Kidney tubule cell (primary cell): Measurements from ENCODE around the gene RAB35.

Source experiments
- DNase-seq: peaks from one replicate; pipeline ENCODE4 v3.0.0-alpha.2; 2018; ENCODE audit warnings: low spot score

Gene RAB35

DNA sequence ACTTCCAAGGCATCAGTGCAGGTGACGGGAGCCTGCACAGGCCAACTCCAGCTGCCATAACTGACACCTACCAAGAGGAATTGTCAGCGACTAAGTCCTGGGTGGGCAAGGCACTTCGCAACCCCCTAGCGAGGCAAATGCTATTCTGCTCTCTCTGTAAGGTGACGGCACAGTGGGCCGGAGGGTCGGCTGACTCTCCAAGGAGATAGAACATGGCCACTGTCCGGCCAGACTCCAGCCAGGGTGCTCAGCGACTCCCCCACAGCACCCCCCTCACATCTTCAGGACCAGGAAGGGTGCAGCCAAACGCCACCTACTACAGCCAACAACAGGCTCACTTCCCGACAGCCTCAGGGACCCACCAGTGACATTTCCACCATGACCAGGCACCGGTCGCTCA is 13.2 kb downstream of the RAB35 start:
- no peak for DNase-seq

DNA sequence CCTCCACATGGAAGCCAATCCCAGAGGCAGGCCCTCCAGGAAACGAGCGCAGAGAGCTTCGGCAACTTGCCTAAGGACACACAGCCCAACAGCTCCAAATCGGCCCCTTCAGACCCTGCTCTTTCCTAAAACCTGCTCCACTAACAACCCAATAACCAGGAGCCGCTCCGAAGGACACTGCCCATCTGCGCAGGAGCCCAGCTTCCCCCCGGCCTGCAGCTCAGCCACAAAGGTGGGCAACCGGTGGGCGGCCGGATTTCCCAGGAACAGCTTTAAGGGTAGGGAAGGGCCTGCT is 13.6 kb downstream of the RAB35 start:
- no peak for DNase-seq

GRCh38 chr12:120102189-120103043 is 14.1 kb downstream of the RAB35 start:
- no peak for DNase-seq

- DNase-seq, result peak; percentile 42
Observed at GRCh38 chr12:120101617-120102016, 14.9 kb downstream of the RAB35 start.

DNA sequence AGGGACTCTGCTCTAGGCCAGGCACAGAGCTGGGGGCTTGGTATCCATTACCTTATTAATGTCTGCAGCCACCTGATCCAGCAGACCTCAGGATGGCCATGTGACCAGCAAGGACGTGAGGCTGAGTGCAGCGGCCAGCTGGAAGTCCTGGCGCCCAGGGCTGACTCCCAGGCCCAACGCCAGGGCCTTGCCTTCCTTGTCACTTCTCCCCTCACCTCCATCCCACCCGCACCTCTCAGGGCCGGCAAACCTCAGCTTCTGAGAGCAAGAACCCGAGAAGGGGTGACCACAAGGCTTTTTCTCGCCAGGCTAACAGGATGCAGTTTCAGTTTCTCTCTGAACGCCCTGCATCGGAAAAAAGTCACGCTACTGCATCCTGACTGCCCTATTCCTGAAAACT is 15.4 kb downstream of the RAB35 start:
- DNase-seq, result no peak

- DNase-seq, result peak; percentile 55
Observed at GRCh38 chr12:120100630-120101029, 15.9 kb downstream of the RAB35 start.

DNA sequence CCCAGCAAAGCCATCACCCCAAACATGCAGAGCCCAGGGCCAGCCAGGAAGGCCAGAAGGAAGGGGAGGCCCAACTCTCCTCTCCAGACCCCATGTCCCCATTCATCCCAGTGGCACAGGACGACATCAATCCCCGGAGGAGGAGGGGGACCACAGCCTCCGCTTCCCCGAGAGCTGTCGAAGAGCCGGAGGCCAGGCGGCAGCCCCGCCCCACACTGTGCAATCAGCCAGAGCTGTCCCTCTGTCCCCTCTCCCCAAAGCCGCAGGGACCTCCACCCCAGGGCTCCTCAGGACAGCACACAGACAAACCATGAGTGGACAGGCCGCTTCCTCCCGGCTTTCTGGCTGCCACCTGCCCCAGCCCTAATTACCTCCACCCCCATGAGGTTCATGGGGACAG is 16.8 kb downstream of the RAB35 start:
- no peak for DNase-seq

DNA sequence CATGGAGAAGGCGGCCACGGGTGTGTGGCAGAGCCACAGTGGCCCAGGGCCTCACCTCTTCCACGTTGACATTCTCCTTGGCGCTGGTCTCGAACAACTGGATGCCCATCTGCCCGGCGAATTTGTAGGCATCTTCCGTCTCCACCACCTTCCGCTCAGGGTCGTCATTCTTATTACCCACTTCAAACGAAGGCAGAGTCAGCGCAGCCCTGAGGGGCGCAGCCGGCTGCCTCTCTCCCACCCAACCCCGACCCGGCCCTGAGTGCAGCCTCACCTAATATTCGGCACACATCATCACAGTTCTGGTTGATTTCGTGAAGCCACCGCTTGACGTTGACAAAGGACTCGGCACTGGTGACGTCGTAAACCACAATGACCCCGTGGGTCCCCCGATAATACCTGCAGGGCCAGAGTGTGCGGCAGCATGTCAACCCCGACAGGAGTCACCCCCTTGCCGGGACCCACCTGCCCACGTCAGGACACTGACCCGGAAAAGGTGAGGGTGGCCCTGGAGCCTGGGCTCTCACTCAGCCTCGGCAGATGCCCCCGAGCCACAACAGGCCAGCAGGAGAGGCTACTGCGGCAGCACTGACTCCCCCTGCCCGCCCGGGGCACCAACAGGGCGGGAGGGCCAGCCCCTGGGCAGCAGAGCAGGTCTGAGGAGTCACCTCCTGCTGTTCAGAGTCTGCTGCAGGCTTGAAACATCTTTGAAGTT is 17.6 kb downstream of the RAB35 start:
- DNase-seq, result no peak

DNA sequence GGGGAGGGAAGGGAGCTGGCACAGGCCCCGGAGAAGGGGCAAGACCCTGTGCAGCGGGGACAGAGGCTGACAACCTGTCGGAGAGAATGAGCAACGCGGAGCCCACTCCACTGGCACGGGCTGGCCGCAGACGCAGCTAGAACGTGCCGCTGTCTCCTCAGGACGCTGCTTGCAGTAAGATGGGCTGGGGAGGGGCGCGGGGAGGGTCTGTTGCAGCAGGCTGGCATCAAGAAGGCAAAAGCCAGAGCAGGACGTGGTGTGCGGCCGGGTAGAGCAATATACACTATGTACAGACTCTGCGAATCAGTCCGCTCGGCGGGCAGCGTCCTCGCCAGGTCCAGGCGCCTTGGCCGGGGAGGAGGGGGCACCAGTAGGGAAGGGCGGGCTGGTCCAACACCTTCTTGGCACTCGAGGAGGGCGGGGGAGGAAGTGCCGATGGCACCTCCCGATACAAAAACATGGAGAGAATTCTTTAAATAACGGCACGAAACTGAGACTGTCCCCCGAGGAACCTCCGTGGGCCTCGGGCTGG is 19.8 kb downstream of the RAB35 start:
- DNase-seq, result no peak

DNA sequence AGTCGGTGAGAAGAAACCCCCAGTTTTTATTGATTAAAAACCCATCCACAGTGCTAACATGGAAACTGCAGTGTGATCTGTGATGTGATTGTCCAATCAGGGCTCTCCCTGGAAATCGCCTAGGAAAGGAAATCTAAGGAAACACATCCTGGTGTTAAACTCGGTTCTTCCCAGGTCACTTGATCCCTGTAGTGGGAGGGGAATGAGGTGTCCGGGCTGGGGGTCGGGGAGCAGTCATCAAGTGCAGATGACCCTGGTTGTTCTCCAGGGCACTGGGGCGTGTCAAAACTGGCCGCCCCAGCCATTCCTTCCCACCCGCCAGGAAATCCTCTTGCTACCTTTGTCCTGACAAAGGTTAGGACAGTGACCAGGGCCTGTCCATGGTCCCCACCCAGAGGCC is 20.8 kb downstream of the RAB35 start:
- DNase-seq, result peak; percentile 37

GRCh38 chr12:120095331-120095730 is 21.2 kb downstream of the RAB35 start:
- DNase-seq, result no peak

DNA sequence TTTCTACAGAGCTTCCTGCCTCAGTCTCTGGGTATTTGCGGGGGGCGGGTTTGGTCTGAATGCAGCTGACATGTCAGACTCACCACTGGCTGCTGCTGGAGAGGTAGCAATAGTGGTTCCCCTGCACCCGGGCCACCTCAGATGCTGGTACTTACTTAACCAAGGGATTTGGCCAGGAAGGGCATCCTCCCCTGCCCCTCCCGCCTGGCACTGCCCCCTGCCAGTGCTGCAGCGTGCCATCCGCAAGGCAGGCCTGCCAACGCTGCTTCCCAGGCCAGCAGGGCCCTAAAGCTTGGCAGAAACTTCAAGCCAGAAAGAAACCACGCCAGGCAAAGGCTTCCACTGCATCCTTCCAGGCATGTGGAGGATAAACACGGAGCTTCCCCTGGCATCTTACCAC is 22.1 kb downstream of the RAB35 start:
- no peak for DNase-seq

DNA sequence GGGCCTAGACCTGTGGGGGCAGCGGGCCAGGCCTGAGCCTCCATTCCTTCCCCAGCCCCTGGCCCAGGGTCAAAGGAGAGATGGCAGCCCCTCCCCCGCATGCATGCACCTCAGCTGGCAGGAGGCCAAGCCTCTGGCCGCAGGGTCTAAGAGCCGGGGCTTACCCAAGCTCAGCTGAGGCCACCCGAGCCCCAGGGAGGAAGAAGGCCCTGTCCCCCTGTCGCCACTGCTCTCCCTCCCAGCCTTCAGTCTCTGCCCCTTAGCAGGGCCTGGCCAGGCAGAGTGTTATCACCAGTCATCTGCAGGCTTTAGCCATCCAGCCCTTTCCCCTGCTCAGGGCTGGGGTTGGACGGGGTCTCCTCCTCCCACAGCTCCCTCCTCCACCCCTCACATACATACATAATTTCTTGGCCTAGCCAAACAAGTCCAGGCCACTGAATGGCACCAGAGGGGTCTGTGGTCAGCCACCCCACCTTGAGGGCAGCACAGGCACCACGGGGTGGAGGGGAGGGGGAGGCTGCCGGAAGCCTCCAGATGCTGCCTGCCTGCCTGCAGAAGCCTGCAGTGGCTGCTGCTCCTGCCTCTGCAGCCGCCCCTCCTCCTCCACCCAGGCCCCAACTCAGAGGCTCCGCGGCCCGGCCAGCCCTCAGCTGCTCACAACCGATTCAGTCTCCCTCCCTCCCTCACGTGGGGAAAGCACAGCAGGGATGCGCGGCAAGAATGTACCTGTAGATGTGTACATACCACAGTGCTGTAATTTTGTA is 22.8 kb downstream of the RAB35 start:
- DNase-seq, result no peak

DNA sequence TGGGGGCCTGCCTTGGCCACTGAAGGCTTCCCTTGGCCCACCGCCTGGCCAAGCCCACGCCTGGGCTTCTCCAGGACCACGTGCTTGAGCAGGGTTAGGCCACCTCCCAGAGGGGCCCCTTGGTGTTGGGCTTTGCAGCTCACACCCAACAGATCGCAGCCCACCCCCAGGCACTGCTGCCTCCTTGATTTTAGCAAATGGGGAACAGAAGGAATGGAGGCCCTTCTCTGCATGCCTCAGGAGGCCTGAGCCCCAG is 23.3 kb downstream of the RAB35 start:
- DNase-seq, result no peak

DNA sequence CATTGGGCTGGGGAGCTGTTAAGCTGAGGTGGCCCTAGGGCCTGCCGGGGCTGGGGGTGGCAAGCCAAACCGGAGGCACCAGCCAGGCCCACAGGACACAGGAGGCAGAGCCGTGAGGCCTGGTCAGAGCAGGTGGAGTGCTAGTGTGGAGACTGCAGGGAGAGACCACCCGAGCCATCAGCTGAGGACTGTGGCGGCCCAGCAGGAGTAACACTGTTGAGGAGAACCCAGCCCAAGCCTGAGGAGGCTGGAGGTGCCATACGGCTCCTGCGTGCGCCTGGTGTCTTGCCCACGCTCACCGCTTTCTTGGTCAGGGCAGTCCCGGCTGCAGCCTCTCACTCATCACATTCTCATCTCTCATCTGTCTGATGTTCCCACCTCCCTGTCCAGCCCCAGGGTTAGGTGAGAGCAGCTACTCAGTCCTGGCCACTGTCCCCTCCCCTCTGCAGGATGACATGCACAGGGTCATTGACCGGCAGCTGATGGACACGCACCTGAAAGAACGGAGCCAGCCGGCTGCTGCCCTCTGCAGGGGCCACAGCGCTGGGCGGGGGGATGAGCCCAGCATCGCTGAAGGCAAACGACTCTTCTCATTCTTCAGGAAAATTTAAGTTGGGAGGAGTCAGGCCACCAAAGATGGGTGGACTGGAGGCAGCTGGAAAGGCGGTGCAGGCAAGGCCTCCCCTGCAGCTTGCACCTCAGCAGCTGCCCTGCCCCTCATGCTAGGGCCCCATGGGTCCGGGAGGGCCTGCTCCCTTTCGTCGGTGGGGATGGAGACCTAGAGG is 23.8 kb downstream of the RAB35 start:
- no peak for DNase-seq

DNA sequence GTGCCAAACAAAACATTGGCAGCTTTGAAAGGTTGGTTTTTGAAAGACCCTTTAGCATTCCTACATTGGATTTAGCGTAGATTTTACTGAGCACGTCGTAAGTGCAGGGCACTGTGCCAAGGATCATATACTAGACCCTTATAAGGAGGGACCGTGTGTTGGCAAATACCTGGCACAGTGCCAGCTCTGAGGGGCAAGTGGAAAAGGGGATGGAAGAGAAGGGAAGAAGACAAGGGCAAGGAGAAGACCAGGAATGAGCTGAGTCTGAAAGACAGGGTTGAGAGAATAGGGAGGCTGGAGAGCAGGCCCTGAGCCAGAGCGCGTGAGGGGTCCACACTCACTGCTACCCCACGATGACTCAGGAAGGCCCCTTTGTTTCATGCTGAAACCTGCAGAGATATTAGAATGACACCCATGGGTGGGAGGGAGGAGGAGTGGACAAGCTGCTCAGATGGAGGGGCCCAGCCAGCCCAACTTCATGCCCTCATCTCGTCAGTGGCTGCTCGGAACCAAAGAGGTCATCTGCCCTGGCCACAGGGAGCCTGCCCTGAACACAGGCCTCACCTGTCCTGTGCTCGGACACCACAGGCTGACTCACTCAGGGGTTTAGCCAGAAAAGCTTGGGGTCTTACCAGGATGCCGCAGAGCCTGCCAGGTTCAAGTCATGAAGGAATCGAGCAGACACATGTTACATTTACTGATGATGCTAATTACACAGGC is 25.0 kb downstream of the RAB35 start:
- DNase-seq, result no peak

DNA sequence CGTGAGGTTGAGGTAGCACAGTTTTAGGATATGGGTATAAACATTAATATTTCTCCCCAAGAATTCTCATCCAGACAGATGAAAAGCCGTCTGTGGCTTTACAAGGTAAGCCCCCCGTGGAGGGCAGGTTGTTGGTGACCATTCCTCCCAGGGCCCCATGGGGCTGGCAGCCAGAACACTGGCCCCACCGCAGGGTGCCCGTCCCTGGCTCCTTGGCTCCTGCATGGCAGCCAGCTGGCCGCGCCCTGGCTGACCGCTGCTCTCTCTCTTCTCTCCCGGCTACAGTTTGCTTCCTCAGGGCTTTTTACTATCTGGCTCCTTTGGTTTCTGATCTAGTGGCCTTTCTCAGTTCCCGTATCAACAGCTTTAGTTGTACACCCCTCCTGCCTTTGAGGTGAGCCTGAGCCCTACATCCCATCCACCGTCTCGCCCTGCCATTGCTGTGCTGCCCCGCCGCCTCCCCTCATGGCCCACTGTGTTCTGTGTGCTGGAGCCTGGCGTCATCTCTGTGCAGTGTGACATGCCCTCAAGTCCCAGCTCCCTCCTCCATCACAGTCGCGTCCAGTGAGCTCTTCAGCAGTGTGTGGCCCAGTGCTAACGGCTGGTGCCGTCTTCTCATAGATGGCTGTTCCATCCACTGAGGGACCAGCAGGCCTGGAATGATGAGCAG is 25.8 kb downstream of the RAB35 start:
- no peak for DNase-seq

- no peak for DNase-seq
Observed at GRCh38 chr12:120090206-120090605, 26.3 kb downstream of the RAB35 start.

DNA sequence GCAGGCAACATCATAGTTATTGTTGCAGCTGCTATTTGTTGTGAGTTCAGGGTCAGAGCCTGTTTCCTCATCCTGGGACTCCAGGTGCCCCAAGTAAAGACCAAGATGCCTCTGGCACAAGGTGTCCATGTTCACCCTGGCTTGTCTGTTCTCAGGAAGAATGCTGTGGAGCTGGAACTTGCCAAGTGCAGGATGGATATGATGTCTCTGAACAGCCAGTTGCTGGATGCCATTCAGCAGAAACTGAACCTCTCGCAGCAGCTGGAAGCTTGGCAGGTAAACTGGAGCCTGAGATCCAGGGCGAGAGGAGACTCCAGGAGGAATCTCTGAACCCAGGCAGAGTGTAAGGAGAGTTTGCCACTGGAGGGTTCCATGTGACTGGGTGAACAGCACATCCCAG is 26.8 kb downstream of the RAB35 start:
- no peak for DNase-seq

GRCh38 chr12:120089105-120089504 is 27.4 kb downstream of the RAB35 start:
- no peak for DNase-seq
